Glomerular visceral epithelial cell (primary cell): Measurements from ENCODE around the gene CDYL2.
"Not testable (repeated sequence)": the region's sequence is repeated elsewhere in the genome, so short reads cannot be mapped to it uniquely, and the experiment has no call there.

Experiments used
- DNase-seq: peaks from one replicate; pipeline ENCODE4 v3.0.0-alpha.2; 2016; ENCODE audit errors: extremely low spot score

Gene CDYL2, protein sequence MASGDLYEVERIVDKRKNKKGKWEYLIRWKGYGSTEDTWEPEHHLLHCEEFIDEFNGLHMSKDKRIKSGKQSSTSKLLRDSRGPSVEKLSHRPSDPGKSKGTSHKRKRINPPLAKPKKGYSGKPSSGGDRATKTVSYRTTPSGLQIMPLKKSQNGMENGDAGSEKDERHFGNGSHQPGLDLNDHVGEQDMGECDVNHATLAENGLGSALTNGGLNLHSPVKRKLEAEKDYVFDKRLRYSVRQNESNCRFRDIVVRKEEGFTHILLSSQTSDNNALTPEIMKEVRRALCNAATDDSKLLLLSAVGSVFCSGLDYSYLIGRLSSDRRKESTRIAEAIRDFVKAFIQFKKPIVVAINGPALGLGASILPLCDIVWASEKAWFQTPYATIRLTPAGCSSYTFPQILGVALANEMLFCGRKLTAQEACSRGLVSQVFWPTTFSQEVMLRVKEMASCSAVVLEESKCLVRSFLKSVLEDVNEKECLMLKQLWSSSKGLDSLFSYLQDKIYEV

DNA sequence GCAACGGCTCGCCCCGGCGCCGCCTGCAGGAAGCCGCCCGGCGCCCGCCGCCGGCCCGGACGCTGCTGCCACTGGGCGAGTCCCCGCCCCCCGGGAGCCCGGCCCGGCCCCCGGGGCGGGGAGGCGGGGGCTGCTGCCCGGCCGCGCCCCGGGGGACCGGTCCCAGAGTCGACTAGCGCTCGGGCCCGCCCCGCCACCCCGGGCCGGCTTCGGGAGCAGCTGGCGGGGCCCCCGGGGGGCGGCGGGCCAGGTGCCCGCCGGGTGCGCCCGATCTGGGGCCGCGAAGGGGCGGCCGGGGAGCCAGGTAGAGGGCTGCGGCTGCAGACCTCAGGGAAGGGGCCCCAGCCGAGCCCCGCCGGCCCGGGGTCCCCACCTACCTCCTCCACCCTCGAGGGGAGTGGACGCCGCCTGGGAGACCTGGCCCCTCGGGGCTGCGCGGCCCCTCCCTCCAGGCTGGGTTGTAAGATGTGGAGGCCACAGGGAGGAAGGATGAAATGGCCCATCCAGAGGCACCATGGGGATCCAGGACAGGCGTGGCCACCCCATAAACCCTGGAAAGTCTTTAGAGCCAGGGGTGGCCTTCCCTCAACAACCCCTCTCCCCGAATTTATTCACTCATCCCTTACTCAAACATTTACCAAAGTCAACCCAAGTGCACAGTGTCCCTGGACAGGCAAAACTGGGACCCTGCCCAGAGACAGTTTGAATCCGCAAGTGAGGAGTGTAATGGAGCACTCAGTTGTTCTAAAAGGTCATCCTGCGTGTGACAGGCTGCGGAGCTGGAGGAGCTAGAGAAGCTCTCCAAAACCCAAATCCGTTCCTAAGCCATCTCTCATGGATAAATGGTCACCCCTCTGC, at the start of gene CDYL2:
TSS of gene CDYL2 (minus strand) at position 73 of the 858 bp plus-strand sequence. CDS start 425 bp downstream, outside the sequence.
- DNase-seq = peak; percentile 54

DNA sequence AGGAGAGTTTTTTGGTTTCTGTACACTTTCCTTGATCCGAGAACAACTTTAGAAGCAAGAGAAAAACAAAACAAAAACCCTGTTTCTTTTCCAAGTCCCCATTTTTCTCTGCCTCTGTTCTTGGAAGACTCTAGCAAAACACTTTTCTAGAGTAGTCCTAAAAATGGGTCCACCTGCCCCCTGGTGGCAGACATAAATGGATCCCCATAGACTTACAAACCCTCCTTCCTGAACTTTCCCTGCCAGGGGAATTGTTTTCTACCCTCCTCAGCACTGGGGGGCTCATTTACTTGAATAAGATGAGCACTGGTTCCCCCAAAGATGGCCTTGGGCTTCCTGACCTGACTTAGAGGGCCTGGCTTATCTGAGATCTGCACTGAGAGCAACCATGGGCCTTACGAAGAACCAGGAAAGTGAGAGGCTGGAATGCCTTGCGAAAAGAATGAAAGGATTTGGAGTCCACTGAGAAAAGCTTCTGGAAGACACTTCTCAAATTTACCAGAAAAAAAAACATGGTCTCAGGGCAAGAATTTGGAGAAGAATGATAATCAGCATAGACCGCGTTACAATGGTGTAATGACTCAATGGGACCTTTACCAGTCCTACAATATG, 48.0 kb upstream of the CDYL2 start:
- DNase-seq = peak; percentile 1

DNA sequence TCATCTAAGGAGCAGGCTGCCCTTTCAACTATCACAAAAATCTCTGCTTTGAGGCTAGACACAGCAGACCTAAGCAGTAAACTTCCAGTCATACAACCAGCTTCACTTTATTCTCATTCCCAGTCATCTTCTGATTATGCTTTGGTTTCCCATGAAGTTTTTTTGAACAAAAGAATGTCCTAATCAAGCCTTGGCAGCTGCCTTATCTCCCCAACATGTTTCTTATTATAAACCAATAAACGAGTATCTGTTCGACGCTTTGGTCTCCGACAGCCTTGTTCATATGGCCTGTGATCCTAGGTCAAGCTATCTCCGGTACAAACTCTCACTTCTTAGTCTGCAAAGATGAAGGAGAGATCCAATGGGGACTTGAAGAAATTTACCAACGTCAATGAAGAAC, 47.4 kb upstream of the CDYL2 start:
- DNase-seq = no peak

DNA sequence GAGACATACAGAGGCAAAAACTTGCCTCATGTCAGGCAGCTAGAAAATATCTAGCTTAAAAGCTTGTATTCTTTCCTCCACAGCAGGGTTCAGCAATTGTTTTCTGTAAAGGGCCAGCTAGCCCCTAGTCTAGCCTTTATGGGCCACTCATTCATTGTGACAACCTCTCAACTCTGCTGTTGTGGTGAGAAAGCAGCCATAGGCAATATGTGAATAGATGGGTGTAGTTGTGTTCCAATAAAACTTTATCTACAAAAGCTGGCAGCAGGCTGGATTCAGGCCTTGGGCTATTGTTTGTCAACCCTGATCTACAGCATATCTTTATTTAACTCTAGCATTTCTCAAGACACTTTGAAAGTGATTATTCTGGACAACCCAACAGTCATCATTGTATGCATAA, 46.4 kb upstream of the CDYL2 start:
- no peak for DNase-seq

DNA sequence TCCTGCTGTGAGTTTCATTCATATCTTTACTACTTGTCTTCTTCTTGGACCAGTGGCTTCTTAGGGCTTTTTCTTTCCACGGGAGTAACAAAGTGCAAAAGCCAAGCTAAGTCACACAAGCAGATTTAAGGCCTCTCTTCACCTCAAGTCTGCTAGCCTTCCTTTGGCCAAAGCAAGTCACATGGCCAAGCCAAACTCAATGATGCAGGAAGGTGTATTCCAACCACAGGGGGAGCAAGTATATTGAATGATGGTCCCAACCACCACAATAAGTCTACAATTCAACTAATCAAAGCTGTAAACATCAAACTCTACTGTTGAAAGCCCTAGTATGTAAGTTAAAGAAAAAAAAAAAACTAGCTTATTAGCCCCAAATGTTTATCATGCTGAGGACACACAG, 44.5 kb upstream of the CDYL2 start:
- no peak for DNase-seq

DNA sequence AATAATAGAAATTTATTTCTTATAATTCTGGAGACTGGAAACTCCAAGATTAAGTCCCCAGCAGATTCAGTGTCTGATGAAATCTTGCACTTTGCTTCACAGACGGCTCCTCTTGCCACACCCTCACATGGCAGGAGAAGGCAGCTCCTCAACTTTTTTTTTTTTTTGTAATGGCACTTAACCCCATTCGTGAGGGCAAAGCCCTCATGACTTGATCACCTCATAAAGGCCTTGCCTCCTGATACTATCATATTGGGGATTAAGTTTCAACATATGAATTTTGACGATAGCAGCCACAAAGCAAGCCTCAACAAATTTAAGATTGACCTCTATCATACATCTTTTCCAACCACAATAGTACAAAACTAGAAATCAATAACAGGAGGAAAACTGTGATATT, 42.3 kb upstream of the CDYL2 start:
- DNase-seq = no peak

DNA sequence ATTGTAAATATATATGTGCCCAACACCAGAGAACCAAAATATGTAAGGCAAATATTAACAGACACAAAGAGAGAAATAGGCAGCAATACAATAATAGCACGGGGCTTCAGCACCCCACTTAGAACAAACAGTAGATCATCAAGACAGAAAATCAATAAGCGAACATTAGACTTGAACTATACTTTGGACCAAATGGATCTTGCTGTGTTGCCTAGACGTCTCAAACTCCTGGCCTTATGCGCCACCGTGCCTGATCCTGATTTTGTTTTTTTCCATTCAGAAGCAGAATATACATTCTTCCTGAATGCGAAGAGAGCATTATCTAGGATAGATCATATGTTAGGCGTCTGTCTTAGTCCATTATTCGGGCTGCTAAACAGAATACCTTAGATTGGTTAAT, 41.9 kb upstream of the CDYL2 start:
- no peak for DNase-seq

DNA sequence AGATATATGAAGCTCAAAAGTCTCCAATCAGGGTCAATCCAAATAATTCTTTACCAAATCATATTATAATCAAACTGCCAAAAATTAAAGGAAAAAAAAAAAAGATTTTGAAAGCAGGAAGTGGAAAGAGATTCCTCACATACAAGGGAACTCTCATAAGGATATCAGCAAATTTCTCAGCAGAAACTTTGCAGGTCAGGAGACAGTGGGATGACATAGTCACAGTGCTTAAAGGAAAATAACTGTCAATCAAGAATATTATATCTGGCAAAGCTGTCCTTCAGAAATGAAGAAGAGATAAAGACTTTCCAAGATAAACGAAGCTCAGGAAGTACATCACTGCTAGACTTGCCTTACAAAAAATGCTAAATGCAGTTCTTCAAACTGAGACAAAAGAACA, 40.0 kb upstream of the CDYL2 start:
- no peak for DNase-seq

DNA sequence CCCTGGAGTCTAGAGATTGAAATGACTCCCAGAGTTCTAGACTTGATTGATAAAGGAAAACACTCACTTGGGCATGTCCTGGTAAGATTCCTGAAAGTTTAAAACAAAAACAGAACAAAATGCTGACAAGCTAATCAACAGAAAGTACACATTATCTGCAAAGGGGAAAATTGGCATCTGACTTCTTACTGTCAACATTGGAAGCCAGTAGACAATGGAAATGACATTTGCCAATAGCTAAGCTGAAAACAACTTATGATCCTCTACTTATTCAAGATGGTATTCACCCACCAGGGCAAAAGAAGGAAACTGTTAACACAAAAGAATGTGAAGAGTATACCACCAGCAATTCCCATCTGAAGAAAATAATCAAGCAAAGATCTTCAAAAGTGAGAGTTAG, 36.8 kb upstream of the CDYL2 start:
- no peak for DNase-seq

DNA sequence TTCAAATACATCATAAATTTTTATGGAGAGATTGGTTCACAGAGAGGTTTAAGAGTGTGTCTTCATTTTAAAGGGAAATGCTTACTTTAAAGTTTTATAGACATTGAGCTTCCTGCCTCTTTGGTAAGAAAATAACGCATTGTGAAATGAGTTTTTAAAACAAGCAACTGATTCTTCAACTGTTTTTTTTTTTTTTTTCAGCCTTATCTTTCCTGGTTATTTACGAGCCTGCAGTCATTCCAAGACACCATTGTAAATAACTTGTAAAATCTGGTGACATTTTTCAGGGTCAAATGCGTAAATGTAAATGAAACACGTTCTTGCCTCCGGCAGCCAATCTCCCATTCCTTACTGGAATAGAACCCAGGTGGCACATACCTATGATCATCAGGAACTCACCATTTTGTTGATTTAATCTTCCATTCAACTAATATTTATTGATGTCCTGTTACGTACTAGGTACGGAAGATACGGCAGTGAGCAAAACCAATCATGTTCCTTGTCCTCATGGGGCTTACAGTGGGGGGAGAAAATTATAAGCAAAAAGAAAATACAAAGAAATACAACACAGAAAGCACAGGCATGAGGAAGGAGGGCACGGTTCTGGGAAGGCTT, 33.2 kb upstream of the CDYL2 start:
- no peak for DNase-seq

DNA sequence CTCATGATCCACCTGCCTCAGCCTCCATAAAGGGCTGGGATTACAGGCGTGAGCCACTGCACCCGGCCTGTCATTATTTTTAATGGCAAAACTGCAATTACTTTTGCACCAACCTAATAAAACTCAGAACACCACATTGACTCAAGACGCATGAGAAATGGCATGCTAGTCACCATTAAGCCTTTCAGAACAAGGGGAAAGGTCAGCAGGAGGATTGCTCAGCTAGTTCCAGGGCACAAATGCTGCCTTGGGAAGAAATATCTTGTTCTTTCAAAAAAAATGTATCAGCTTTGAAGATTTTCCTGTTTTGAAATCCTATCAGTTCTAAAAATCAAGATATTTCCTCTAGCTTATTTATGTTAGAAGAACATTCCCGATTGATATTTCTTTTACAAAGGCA, 32.4 kb upstream of the CDYL2 start:
- DNase-seq = no peak

DNA sequence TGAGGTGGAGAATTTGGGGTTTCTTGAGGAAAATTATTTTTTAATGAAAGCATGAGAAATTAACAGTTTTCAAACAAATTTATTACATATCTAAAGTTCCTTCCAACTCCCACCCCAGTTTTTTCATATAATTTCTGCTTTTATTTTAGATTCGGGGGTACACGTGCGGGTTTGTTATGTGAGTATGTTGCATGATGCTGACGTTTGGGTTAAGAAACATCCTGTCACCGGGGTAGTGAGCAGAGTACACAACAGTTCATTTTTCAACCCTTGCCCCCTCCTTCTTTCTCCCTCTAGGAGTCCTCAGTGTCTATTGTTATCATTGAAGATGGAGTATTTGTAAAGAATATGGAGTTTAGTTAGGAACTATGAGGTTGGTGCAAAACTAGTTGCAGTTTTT, 31.8 kb upstream of the CDYL2 start:
- no peak for DNase-seq

DNA sequence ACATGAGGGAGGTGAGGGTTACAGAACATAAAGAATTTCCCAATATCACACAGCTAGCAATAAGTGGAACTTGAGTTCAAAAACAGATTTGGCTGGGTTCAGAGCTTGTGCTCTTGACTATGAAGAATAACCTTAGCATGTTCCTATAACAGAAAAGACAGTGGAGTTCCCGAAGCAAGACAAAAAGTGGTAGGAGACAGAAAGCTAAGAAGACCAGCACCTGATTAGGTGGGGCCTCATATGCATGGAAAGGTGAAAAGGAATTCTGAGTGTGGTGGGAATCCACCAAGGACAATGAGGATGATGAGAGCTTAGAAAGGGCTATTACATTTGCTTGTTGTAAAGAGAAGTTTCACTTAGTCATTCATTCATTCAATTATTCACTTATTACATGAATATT, 26.6 kb upstream of the CDYL2 start:
- no peak for DNase-seq

DNA sequence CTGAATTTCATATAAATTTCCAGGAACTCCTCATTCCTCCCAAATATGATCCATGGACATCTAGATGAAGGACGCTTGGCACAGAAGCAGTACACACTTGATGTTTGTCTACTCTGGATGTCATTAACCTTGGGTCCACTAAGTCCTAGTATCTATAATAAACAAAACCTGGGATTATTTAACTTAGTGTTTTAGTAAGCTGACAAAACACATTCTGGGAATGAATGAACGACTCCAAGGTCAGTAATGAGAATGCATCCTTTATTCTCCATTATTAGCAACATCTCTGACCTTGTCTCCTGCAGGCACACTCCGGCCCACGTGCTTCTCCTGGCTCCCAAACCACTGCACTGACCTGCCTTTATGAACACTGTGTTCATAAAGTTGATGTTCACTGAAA, 24.1 kb upstream of the CDYL2 start:
- DNase-seq = no peak

DNA sequence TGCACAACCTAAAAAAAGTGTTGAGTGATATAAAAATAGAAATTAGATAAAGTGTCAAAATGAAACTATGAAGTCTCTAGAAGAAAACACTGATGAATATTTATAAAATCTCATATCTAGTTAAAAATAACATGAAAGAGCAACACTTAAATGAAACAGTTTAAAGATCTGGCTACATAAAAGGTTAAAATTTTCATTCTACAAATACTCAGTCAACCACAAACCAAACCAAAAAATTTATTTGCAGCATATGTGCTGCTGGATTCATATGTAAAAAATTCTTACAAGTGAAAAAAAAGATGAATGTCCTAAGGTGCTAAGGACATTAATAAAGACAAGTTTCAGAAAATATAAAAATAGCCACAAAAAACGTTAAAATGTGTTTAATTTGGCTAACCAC, 22.6 kb upstream of the CDYL2 start:
- DNase-seq = no peak

DNA sequence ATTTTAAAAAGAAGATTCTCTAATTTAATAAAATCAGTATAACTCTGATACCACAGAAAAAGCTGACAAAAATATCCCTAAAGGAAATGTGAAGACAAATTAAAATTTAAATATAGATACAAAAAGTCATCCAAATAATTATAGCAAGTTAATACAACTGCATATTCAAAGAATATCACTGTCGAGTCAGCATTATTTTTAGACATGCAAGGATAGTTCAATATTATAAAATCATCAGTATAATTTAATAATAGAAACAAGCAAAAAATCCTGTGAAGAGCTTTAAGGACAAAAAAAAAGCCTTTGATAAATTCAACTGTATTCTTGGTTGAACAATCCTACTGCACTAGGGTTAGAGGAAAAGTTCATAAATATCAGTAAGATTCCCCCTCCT, 21.0 kb upstream of the CDYL2 start:
- DNase-seq = no peak

DNA sequence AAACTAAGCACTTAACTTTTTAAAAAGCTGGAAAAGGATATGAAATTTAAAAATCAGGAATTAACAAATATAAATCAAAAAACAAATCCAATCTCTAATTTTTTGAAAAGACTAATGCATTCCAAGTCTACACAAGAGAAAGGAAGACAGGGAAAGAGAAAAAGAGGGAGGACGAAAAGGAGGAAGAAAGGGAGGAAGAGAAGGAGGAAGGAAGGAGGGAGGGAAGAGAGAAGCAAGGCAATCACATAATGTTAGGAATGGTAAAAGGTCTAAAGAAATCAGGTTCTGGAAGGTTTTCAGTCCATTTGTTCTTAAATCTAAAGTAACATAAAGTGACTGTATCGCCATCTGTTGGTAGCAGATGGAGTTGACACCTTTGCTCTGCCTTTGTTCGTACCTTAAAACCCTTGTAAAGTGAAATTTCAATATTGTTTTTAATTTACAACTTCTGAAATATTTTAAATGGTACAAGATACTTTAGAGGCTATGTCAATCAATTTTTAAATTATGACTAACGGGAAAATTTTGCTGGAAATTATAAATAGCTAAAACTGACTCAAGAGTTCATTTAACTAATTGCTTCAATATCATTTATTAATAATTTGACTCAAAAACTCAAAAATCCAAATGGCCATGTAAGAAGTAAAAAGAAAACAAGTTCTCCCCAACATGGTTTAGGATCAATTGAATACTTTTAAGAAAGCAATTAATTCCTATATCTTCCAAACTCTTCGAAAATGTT, 20.4 kb upstream of the CDYL2 start:
- DNase-seq = peak; percentile 50

DNA sequence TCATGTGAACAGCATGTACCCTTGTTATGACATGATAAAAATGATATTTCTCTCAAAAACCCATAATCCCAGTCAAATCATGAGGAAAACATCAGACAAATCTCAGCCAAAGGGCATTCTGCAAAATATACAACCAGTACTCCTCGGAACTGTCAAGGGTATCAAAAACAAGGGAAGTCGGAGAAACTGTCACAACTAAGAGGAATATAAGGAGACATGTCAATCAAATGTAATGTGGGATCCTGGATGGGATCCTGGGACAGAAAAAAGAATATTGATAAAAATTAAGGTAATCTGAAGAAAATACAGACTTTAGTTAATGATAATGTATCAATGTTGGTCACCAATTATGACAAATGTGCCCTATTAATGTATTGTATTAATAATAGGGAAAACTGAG, 15.6 kb upstream of the CDYL2 start:
- DNase-seq = no peak

DNA sequence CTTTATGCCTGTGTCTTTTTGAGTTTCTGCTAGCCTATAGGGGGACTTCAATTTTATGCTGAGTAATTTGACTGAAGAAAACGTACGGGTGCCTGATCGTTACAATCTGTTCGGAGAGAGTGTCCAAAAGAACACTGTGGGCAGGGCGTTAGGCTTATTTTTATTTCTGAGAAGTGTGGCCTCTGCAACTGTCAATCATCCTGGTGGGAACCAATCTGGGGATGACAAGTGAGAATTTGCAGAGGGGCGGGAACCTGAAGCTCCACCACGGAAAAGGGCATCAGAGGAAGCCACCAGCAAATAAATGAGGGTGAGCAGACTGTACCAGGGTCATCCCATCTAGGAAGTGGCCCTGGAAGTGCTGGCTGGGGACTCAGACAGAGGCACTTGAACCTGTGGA, 12.0 kb upstream of the CDYL2 start:
- DNase-seq = no peak

DNA sequence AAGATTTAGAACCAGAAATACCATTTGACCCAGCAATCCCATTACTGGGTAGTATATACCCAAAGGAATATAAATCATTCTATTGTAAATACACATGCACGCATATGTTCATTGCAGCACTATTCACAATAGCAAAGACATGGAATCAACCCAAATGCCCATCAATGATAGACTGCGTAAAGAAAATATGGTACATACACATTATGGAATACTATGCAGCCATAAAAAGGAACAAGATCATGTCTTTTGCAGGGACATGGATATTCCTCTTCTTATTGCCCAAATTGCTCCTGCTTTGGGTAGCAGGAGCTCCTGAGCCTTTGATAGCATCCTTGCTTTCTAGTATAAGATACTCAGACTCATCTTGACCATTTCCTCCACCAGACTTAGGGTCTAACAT, 10.9 kb upstream of the CDYL2 start:
- DNase-seq = not testable (repeated sequence)

DNA sequence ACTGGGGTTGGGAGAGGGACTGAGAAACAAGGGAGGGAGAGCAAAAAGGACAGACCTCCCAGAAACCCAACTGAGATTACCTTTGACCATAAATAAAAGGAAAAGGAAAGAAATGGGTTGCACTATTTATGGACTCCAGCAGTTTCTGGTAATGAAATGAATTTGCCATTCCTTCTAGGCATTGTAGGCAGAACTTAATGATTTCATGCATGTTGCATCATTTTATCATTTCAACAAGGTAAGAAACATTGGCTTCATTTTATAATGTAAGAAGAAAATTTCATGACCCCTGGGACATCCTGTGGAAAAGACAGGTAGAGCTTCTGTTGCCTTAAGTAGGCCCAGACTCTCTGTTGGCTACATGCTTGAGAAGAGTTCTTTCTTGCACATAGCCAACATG, 8.2 kb upstream of the CDYL2 start:
- no peak for DNase-seq
